GM12801 (cell line): ENCODE measurements around the gene CUX1.

Experiments used
- CTCF ChIP-seq: IDR thresholded peaks from one replicate; pipeline ENCODE4 v1.5.1; 2011; ENCODE audit warnings: control low read depth; ENCODE audit not compliant: insufficient read length; ENCODE audit errors: extremely low read depth

The CUX1 gene

GRCh38 chr7:102323914-102324195 is 506.4 kb downstream of the CUX1 start:
- TF ChIP-seq CTCF, result no peak

DNA sequence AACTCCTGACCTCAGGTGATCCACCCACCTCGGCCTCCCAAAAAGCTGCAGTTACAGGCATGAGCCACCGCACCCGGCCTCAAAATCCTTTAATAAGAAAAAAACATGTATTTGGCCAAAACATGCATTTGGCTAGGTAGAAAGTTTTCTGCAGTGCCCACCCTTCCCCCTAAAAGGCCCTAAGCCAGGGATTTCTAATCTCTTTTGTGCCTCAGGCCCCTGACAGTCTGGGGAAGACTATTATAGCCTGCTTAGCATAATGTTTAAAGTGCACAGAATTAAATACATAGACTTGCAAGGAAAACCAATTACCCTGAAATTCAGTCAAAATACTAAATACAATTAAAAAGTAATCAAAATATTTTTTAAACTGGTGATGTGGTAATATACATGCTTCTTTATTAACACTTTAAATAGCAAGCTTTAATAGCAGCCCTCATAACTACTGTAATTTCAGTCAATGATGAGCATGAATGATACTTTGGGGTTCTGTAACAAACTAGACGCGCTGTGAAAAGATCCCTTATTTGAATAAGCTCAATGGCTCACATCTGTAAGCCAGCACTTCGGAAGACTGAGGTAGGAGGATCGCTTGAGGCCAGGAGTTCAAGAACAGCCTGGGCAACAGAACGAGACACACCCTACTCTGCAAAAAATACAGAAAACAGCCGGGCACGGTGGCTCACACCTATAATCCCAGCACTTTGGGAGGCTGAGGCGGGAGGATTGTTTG is 508.9 kb downstream of the CUX1 start:
- TF ChIP-seq CTCF, result no peak
